Measurements from ENCODE around the gene PSORS1C2. TPM values are rescaled to one million over a fixed set of nuclear protein-coding genes. Genes with fewer than 3 reads are reported as not detected.
"Not testable (repeated sequence)": the region's sequence is repeated elsewhere in the genome, so short reads cannot be mapped to it uniquely, and the experiment has no call there.

The PSORS1C2 gene
- total and polyA plus RNA-seq, 3 donors from 2014 or later = not detected

- no peaks in the 10 kb centered on the region for H3K27me3 ChIP-seq
- intact Hi-C loops (cut with DNase I; ENCODE audit: low total_unique reads) = no loop called here
- no peak for TF ChIP-seq POLR2A (IDR thresholded peaks at IDR 0.05)
- no peak for TF ChIP-seq CTCF (IDR thresholded peaks at IDR 0.05)
- H3K36me3 ChIP-seq (ENCODE audit: low read depth, missing control alignments) = no peaks in the 10 kb centered on the region
- H3K9me3 ChIP-seq = no peaks in the 10 kb centered on the region
- H3K4me3 ChIP-seq = no peak overlapping the region
- H3K27ac ChIP-seq = no peak overlapping the region
- no peaks in the 10 kb centered on the region for H3K4me1 ChIP-seq
- 73 to 77% methylated on average over 5 of the region's 5 CpGs for WGBS, 2 donors
- no peak for DNase-seq
Observed at GRCh38 chr6:31165986-31166385, 27.1 kb upstream of the PSORS1C2 start.

- DNase-seq; intact Hi-C loops (cut with DNase I; ENCODE audit: low total_unique reads); H3K27ac ChIP-seq; H3K36me3 ChIP-seq (ENCODE audit: low read depth, missing control alignments); H3K9me3 ChIP-seq; H3K4me3 ChIP-seq; H3K27me3 ChIP-seq; H3K4me1 ChIP-seq: not testable (repeated sequence)
- WGBS, 2 donors = 87 to 88% methylated on average over 15 to 17 of the region's 17 CpGs
Observed at GRCh38 chr6:31165064-31165832, 26.4 kb upstream of the PSORS1C2 start.

GRCh38 chr6:31164475-31165063, 25.7 kb upstream of the PSORS1C2 start:
- H3K36me3 ChIP-seq (ENCODE audit: low read depth, missing control alignments); DNase-seq; H3K27ac ChIP-seq; H3K4me1 ChIP-seq; intact Hi-C loops (cut with DNase I; ENCODE audit: low total_unique reads); H3K4me3 ChIP-seq; H3K27me3 ChIP-seq; H3K9me3 ChIP-seq: not testable (repeated sequence)
- 84 to 96% methylated on average over 2 to 7 of the region's 9 CpGs for WGBS, 2 donors

GRCh38 chr6:31163922-31164321, 25.1 kb upstream of the PSORS1C2 start:
- Histone ChIP-seq H3K4me1 (peaks cover 2% of the 10 kb centered on the region), H3K27ac (no peak overlapping the region), H3K4me3 (no peak overlapping the region), H3K27me3 (no peaks in the 10 kb centered on the region), H3K9me3 (no peaks in the 10 kb centered on the region), H3K36me3 (ENCODE audit: low read depth, missing control alignments) (no peaks in the 10 kb centered on the region)
- intact Hi-C loops (cut with DNase I; ENCODE audit: low total_unique reads) = no loop called here
- DNase-seq = no peak
- TF ChIP-seq CTCF (IDR thresholded peaks at IDR 0.05) (no peak), POLR2A (IDR thresholded peaks at IDR 0.05) (no peak)

GRCh38 chr6:31162463-31163165, 23.7 kb upstream of the PSORS1C2 start:
- Histone ChIP-seq H3K4me1 (peaks cover 4% of the 10 kb centered on the region), H3K36me3 (ENCODE audit: low read depth, missing control alignments) (no peaks in the 10 kb centered on the region), H3K27ac (no peak overlapping the region), H3K27me3 (no peaks in the 10 kb centered on the region), H3K9me3 (no peaks in the 10 kb centered on the region), H3K4me3 (no peak overlapping the region)
- 85 to 93% methylated on average over 5 to 13 of the region's 13 CpGs for WGBS, 2 donors
- no peak for TF ChIP-seq CTCF (IDR thresholded peaks at IDR 0.05)
- no peak for TF ChIP-seq POLR2A (IDR thresholded peaks at IDR 0.05)
- no peak for DNase-seq
- intact Hi-C loops (cut with DNase I; ENCODE audit: low total_unique reads) = no loop called here

Measured in testis (tissue), 3 donors.